HepG2 (cell line): Measurements from ENCODE around the gene MYBPC3.

ENCODE experiments used
- ATF7-NPFF ChIP-seq: sonication (generic); formaldehyde crosslinking; IDR thresholded peaks from 2 replicates; pipeline ENCODE4 v1.8.1; 2023; ENCODE audit warnings: mild to moderate bottlenecking, low read depth, missing genetic modification reagents, moderate library complexity
- CTCF ChIP-seq: sonication (generic); formaldehyde crosslinking; IDR thresholded peaks from 2 replicates; pipeline ENCODE4 v1.5.0; 2020; ENCODE audit warnings: mild to moderate bottlenecking, missing genetic modification reagents, moderate library complexity
- GABPA ChIP-seq, 2 experiments: IDR thresholded peaks; 2 replicates each; pipeline ENCODE4 v1.6.1; 2011 to 2016; ENCODE audit warnings: low read depth in 2 of 2, low read length in 1 of 2, missing biosample characterization in 1 of 2, missing genetic modification characterization in 1 of 2
- HDAC6 ChIP-seq: fragments of 200-600 bp; sonication (generic); IDR thresholded peaks from 2 replicates; pipeline ENCODE4 v1.7.0; 2017; ENCODE audit warnings: mild to moderate bottlenecking, antibody characterized with exemption, low read length, low read depth
- HNRNPL ChIP-seq: fragments of 200-400 bp; formaldehyde crosslinking; IDR thresholded peaks from 2 replicates; pipeline ENCODE4 v1.6.1; 2017; ENCODE audit warnings: mild to moderate bottlenecking, low read depth, low read length
- NCOA5 ChIP-seq: sonication (generic); formaldehyde crosslinking; IDR thresholded peaks from 2 replicates; pipeline ENCODE4 v1.4.0; 2020; ENCODE audit warnings: missing genetic modification reagents
- NFRKB ChIP-seq: fragments of 450-650 bp; IDR thresholded peaks from 2 replicates; pipeline ENCODE4 v1.6.1; 2017
- RFX3 ChIP-seq: IDR thresholded peaks from 2 replicates; pipeline ENCODE4 v1.6.1; 2016; ENCODE audit warnings: missing biosample characterization, missing genetic modification reagents
- SALL1 ChIP-seq: sonication (generic); formaldehyde crosslinking; IDR thresholded peaks from 2 replicates; pipeline ENCODE4 v1.8.0; 2022; ENCODE audit warnings: mild to moderate bottlenecking, missing genetic modification reagents
- SALL2 ChIP-seq: sonication (generic); formaldehyde crosslinking; IDR thresholded peaks from 2 replicates; pipeline ENCODE4 v1.8.1; 2023; ENCODE audit warnings: mild to moderate bottlenecking, missing genetic modification reagents, inconsistent platforms
- STAT5B ChIP-seq: sonication (generic); formaldehyde crosslinking; IDR thresholded peaks from 2 replicates; pipeline ENCODE4 v1.4.0; 2020; ENCODE audit warnings: missing genetic modification reagents
- ZMYM2 ChIP-seq: sonication (generic); formaldehyde crosslinking; IDR thresholded peaks from 2 replicates; pipeline ENCODE4 v1.8.0; 2022; ENCODE audit warnings: mild to moderate bottlenecking, missing genetic modification reagents
- ZNF350 ChIP-seq: sonication (generic); formaldehyde crosslinking; IDR thresholded peaks from 2 replicates; pipeline ENCODE4 v1.4.0; 2020; ENCODE audit warnings: mild to moderate bottlenecking, low read depth, missing genetic modification reagents, borderline replicate concordance

GRCh38 chr11:47388697-47389576, 36.4 kb upstream of the MYBPC3 start:
- no peak for TF ChIP-seq NFRKB
- TF ChIP-seq STAT5B, result no peak
- TF ChIP-seq HDAC6, result no peak
- TF ChIP-seq ATF7-NPFF, result no peak
- TF ChIP-seq CTCF (CRISPR knock-in tag), result no peak
- TF ChIP-seq ZMYM2 (CRISPR knock-in tag), result no peak
- TF ChIP-seq HNRNPL, result no peak
- TF ChIP-seq GABPA (IDR thresholded peaks at IDR 0.05; ENCODE audit: low read depth, low read length), result no peak
- TF ChIP-seq GABPA (CRISPR knock-in tag; IDR thresholded peaks at IDR 0.05; ENCODE audit: low read depth), result no peak
- TF ChIP-seq NCOA5, result no peak
- no peak for TF ChIP-seq ZNF350
- TF ChIP-seq RFX3 (CRISPR knock-in tag), result no peak
- TF ChIP-seq SALL1 (CRISPR knock-in tag), result no peak
- TF ChIP-seq SALL2 (CRISPR knock-in tag), result no peak
